GM19397 (cell line): Measurements from ENCODE around the gene OLFM3.

Source experiments
- ATAC-seq: cut with Tn5 transposase; IDR thresholded peaks from one replicate; pipeline ENCODE4 v1.9.1; 2021; ENCODE audit warnings: mild to moderate bottlenecking, moderate library complexity; ENCODE audit not compliant: unreplicated experiment

OLFM3 gene

DNA sequence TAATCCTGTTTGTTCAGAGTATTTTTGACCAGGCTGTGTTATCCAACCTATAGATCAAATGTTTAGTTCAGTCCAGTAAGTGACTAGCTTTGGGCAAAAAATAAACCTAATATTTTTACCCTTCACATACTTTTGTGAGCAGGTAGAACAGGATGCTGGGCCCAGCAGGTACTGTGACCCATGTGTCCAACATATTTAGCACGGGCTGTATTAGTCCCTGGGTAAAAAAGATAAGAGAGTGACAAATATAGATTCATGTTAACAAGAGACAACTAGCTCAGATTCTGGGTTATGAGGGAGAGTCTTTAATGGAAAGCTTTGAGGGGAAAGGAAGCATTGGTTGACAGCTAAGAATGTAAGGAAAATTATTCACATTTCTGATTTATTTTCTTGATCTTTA is 43.1 kb downstream of the OLFM3 start:
- no peak for ATAC-seq

GRCh38 chr1:101945884-101946283 is 50.8 kb downstream of the OLFM3 start:
- no peak for ATAC-seq

- ATAC-seq: no peak
Measured at GRCh38 chr1:101943237-101943636, 53.5 kb downstream of the OLFM3 start.

DNA sequence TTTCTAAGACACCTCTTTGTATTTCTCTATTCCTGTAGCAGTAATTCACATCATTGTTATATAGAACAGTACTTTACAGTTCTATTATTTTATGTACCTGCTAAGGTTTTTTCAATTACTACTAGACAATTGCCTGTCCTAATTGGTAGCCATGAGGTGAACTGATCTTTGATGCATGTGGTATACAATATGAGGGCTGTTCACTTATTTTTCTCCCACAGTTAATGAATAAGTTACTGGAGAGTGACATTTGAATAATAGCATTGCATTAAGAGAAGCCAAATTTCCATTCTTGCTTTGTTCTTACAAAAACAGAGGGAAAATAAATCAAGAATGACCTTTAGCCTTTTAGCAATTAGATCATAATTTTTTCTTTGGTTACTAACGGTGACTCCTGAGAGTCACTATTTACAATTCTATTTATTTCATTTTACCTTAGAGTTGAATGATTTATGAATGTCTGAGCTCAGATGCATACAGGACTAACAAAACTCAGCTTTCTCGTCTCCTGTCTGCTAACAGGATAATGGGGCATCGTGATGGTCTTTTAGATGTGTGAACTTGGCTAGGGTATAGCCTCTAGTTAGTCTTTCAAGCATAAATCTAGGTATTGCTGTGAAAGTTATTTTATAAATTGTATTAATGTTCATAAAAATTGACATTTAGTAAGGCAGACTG is 54.1 kb downstream of the OLFM3 start:
- no peak for ATAC-seq

DNA sequence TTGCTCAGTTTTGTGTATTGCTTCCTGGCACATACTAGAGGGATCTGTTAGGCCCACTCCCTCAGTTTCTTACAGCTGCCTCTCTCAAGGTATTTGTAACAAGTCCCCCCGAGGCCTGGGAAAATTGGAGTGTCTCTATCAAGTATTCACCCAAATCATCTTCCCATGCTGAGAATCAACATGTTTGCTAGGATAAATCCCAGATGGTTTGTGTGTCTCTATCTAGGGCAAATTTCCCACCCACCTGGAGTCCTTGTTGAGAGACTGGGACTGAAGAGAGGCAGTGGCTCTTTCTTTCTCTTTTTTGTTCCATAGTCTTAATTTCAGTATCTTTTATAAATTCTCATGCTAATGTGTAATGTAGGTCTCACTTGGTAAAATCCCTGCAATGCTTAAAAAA is 58.0 kb downstream of the OLFM3 start:
- ATAC-seq: no peak

- ATAC-seq: no peak
Measured at GRCh38 chr1:101929343-101929742, 67.4 kb downstream of the OLFM3 start.

GRCh38 chr1:101928829-101929228 is 67.9 kb downstream of the OLFM3 start:
- no peak for ATAC-seq

GRCh38 chr1:101924700-101925099 is 72.0 kb downstream of the OLFM3 start:
- no peak for ATAC-seq

GRCh38 chr1:101920577-101920976 is 76.1 kb downstream of the OLFM3 start:
- no peak for ATAC-seq

DNA sequence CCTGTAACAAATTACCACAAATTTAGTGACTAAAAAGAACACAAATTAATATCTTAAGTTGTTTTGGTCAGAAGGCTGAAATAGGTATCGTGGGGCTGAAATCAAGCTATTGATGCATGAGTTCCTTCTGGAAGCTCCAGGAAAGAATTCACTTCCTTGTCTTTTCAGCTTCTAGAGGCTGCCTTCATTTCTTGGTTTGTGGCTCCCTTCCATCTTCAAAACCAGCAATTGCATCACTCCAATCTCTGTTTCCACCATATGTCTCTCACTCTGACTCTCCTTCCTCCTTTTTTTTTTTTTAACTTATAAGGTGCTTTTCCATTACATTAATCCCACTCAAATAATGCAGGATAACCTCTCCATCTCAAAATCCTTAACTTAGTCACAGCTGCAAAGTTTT is 78.4 kb downstream of the OLFM3 start:
- no peak for ATAC-seq

DNA sequence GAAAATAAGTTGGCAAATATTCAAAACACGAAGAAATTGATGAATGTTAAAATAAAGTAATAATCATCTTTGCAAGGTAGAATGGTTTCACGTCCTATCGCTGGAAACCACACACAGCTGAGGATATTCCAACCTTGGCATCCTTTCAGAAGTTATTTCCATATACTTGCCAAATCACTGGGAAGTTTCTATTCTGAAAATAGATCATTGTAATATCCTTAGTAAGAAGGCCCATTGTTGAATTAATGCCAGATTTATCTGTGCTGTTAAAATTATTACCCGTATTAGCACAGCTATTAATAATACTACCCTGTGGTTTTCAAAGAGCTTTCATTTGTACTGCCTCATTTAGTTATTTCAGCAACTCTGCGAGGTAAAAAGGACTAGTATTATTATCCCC is 81.1 kb downstream of the OLFM3 start:
- no peak for ATAC-seq

DNA sequence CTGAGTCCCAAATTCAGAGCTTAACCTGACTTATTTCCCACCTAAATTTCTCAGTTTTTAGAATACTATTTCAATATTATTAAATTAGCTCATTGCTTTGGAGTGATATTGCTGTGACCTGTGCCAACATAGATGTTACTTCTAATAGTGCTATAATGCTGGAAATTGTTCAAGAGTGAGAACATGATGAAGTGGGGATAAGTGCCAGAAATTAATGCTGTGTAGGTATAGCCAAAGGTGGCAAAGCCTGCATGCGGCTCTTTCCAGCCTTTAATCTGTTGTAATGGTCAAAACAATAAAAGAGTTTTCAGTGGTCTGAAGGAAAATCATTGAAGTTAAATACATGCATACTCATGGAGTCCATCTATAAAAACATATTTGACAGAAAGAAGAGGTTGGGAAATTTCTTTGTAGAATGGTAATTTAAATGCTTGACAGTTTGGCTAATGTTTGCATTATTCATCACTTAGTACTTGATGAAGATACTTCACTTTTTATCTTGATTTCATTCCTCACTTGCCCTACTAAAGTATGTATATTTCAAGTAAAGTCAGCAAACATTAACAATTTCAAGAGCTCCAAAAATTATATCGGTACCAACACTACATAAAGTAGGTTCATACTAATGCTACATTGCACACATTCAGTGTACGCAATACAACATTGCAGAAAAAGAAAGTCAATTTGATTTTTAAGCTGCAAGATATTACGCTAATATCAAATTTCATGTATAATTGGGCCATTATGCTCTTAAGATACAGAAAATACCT is 82.1 kb downstream of the OLFM3 start:
- no peak for ATAC-seq

GRCh38 chr1:101911894-101912293 is 84.8 kb downstream of the OLFM3 start:
- ATAC-seq: no peak

DNA sequence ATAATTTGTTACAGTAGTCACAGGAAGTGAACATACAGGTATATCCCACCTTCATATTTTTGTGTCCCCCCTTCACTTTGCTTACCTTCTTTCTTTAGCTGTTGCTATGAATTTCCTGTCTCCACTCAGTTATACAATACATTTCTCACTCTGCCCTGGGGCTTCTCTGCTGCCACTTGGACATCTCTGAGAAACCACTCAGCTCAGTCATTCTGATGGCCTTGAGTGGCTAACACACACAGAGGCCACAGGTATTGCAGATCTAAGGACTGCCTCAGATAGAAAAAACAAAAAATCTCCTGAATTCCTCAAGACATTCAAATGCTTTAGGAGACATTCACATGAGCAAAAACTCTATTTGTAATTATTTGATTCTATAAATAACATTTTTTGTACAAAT is 87.7 kb downstream of the OLFM3 start:
- ATAC-seq: no peak

DNA sequence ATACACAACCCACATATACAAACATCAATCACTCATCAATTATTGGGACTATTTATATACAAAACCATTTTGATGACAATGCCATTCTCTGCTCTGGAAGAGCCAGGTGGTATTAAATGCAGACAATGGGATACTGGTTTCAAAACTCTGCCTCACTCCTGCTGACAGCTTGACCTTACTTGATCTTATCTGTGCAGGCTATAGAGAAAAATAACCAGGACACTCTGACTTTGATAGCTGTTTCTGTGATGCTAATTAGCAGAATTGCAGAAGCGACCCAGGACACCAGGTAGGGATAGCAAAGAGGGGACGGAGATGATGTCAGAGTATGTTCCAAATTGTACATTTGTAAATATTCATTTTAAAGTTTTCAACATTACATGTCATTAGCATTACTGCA is 89.5 kb downstream of the OLFM3 start:
- ATAC-seq: no peak

- no peak for ATAC-seq
Measured at GRCh38 chr1:101905283-101905835, 91.4 kb downstream of the OLFM3 start.

GRCh38 chr1:101902199-101902598 is 94.5 kb downstream of the OLFM3 start:
- ATAC-seq: no peak

DNA sequence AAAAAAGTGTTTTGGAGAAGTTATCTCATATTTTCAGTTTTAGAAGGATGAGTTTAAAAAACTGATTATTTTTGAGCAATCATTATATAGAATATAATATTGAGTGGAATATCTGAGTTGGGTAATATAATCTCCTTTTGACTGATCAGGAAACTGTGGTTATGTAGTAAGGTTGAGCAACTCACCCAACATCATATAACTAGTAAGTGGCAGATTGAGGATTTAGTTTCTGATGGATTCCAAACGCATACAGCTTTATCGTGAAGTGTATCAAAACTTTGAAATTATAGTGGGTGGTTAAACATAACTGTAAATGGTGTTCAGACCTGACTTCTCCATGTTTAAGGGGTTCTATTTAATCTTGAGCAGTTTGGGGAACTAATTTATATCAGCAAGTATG is 98.6 kb downstream of the OLFM3 start:
- no peak for ATAC-seq

GRCh38 chr1:101884621-101885020 is 112.1 kb downstream of the OLFM3 start:
- no peak for ATAC-seq

DNA sequence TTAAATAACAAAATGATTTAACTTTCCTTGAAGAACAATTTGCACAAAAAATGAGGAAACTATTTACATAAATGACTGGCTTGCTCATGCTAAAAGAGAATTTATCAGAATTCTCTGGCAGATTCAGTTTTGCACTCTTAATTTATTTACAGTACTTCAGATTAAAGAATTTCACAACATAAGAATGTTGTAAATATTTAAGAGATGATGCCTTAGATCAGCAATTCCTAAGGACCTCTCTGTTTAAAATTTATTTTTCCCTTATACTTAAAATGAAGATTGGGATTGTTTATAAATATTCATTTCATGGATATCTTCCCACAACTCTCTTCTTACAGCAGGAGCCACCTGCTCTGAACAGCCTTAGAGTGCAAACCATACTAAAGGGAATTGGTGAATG is 120.8 kb downstream of the OLFM3 start:
- ATAC-seq: no peak

- ATAC-seq: no peak
Measured at GRCh38 chr1:101873672-101874071, 123.1 kb downstream of the OLFM3 start.

- no peak for ATAC-seq
Measured at GRCh38 chr1:101859941-101860340, 136.8 kb downstream of the OLFM3 start.
